ENCODE results near the gene BARHL2.

DNA sequence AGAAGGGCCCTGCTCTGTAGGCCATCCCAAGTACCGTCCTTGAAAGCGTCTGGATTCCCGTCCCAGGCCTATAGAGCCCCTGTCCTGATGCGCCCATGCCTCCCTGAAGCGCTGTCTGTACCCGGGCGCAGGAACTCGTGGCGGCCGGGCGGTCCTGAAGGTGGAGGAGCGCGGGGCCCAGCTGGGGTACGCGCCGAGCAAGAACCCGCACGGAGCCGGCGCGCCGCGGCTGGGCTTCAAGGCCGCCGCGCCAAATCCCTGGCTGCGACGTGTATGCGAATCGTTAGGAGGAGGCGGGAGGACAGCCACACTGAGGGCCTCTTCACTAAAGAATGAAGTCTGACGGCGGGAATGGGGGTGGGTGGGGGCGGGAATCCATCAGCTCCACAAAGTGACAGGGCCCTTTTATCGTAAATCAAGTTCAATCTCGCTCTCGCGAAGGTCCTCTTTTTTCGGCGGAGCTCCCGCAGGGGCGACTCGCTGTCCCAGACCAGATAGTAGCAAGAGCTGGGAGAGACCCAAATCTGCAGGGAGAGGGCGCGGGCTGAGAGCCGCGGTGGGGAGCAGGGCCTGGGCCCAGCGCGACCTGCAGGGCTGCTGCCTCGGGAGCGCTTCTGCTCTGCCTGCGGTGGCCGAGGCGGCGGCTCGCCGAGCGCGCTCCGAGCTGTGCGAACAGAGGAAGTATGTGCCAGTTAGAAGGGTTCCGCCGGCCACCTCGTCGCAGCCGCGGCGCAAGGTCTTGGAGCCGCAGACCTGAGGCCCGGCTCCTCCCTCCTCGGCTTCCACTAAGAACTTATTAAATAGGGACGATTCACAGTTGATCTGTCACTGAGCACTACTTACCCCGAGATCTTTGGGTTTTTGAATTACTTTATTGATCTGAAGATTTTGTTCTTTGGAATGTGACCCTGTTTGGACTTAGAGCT is 10.4 kb downstream of the BARHL2 start:
- TF ChIP-seq, protein P1, sequence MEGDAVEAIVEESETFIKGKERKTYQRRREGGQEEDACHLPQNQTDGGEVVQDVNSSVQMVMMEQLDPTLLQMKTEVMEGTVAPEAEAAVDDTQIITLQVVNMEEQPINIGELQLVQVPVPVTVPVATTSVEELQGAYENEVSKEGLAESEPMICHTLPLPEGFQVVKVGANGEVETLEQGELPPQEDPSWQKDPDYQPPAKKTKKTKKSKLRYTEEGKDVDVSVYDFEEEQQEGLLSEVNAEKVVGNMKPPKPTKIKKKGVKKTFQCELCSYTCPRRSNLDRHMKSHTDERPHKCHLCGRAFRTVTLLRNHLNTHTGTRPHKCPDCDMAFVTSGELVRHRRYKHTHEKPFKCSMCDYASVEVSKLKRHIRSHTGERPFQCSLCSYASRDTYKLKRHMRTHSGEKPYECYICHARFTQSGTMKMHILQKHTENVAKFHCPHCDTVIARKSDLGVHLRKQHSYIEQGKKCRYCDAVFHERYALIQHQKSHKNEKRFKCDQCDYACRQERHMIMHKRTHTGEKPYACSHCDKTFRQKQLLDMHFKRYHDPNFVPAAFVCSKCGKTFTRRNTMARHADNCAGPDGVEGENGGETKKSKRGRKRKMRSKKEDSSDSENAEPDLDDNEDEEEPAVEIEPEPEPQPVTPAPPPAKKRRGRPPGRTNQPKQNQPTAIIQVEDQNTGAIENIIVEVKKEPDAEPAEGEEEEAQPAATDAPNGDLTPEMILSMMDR (IDR thresholded peaks at IDR 0.05), result no peak
- TF ChIP-seq, protein P2, sequence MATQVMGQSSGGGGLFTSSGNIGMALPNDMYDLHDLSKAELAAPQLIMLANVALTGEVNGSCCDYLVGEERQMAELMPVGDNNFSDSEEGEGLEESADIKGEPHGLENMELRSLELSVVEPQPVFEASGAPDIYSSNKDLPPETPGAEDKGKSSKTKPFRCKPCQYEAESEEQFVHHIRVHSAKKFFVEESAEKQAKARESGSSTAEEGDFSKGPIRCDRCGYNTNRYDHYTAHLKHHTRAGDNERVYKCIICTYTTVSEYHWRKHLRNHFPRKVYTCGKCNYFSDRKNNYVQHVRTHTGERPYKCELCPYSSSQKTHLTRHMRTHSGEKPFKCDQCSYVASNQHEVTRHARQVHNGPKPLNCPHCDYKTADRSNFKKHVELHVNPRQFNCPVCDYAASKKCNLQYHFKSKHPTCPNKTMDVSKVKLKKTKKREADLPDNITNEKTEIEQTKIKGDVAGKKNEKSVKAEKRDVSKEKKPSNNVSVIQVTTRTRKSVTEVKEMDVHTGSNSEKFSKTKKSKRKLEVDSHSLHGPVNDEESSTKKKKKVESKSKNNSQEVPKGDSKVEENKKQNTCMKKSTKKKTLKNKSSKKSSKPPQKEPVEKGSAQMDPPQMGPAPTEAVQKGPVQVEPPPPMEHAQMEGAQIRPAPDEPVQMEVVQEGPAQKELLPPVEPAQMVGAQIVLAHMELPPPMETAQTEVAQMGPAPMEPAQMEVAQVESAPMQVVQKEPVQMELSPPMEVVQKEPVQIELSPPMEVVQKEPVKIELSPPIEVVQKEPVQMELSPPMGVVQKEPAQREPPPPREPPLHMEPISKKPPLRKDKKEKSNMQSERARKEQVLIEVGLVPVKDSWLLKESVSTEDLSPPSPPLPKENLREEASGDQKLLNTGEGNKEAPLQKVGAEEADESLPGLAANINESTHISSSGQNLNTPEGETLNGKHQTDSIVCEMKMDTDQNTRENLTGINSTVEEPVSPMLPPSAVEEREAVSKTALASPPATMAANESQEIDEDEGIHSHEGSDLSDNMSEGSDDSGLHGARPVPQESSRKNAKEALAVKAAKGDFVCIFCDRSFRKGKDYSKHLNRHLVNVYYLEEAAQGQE (IDR thresholded peaks at IDR 0.05; ENCODE audit: insufficient read depth in 1 of 2, low read depth in 2 of 2, low read length in 1 of 2), result no peak
- TF ChIP-seq POLR2AphosphoS5 (IDR thresholded peaks at IDR 0.05; ENCODE audit: low read depth, low read length) (no peak), SIN3A (IDR thresholded peaks at IDR 0.05; ENCODE audit: borderline replicate concordance, insufficient read depth, low read depth, low read length) (no peak), TCF7L2 (IDR thresholded peaks at IDR 0.05; ENCODE audit: low read depth, low read length) (no peak)
